Measurements from ENCODE around the gene SPARC. TPM values are rescaled to one million over a fixed set of nuclear protein-coding genes. Genes with fewer than 3 reads are reported as not detected.

Gene SPARC
- total RNA-seq, 2 experiments from 2014 or later, result not detected

DNA sequence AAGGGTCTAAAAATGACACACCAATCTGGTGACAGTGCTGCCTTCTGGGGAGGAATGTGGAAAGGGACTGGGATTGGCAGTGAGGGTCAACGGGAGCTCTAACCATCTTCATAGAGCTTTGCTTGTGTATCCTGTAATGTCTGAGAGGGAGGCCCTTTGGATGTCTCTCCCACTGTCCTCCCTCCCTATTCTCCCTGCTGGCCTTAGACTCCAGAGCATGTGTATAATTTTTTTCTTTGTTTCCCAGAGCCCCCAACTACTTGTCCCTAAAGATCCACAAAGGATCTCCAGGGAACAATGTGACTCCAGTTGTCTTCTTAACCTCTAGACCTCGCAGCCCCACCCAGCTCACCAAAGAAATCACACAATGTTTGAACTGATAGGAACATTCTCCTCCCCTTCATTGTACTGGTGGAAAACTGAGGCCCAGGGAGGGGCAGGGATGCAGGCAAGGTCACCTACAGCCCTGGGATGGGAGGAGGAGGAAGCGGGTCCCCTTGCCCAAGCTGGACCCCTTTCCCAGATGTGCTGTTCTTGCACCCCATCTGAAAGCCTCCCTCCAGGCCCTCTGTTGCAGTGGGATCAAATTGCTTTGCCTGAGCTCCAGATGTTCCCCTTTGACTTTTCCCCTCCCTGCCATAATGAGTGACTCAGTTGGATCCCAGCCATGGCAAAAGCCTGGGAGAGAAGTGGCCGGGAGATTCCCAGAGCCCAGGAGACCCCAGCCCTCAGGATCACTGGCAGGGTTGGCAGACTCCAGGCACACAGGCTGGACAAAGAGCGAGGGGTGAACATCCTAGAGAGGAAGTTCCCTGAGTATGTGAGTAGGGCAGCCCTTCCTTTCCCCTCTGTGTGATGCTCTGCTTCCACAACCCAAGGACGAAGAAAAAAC lies 21.8 kb downstream of the SPARC start:
- DNase-seq (no peak), ATAC-seq (no peak)
- ChIA-PET CTCF (interaction anchor here (3.8 kb wide), 1 partner anchor 12 kb away, joined by 18 read pairs; no protein-coding TSS in a partner anchor), POLR2A (no interaction called here)
- no peaks in the 10 kb centered on the region for H3K27me3 Mint-ChIP-seq
- no peak overlapping the region for H3K4me3 Mint-ChIP-seq
- no peaks in the 10 kb centered on the region for H3K9me3 Mint-ChIP-seq
- TF ChIP-seq CTCF (IDR thresholded peaks at IDR 0.05), result no peak
- H3K4me1 Mint-ChIP-seq (ENCODE audit: low read depth), result peaks cover 9% of the 10 kb centered on the region
- H3K27ac Mint-ChIP-seq, result no peak overlapping the region
- no peaks in the 10 kb centered on the region for H3K36me3 Mint-ChIP-seq (ENCODE audit: low read depth)
- intact Hi-C loops (cut with micrococcal nuclease), result no loop called here

GRCh38 chr5:151663617-151664293 lies 23.0 kb downstream of the SPARC start:
- ATAC-seq (no peak), DNase-seq (no peak)
- intact Hi-C loops (cut with micrococcal nuclease), result no loop called here
- Mint-ChIP-seq H3K4me3 (no peak overlapping the region), H3K36me3 (ENCODE audit: low read depth) (no peaks in the 10 kb centered on the region), H3K4me1 (ENCODE audit: low read depth) (peaks cover 9% of the 10 kb centered on the region), H3K27ac (no peak overlapping the region), H3K27me3 (peaks cover 2% of the 10 kb centered on the region), H3K9me3 (no peaks in the 10 kb centered on the region)
- ChIA-PET CTCF (interaction anchor here (3.8 kb wide), 2 partner anchors 11 to 77 kb away, joined by 18 to 38 read pairs; no protein-coding TSS in a partner anchor), POLR2A (interaction anchor here (1.0 kb wide), 1 partner anchor 77 kb away, joined by 3 read pairs; no protein-coding TSS in a partner anchor)
- no peak for TF ChIP-seq CTCF (IDR thresholded peaks at IDR 0.05)

GRCh38 chr5:151662805-151663204 lies 23.9 kb downstream of the SPARC start:
- no peaks in the 10 kb centered on the region for H3K36me3 Mint-ChIP-seq (ENCODE audit: low read depth)
- POLR2A ChIA-PET, result interaction anchor here (1.0 kb wide), 1 partner anchor 78 kb away, joined by 3 read pairs; no protein-coding TSS in a partner anchor
- DNase-seq, result no peak
- no peak for TF ChIP-seq CTCF (IDR thresholded peaks at IDR 0.05)
- CTCF ChIA-PET, result interaction anchor here (1.3 to 3.8 kb wide), 2 partner anchors 74 to 78 kb away, joined by 3 to 38 read pairs; no protein-coding TSS in a partner anchor
- ATAC-seq, result no peak
- H3K4me1 Mint-ChIP-seq (ENCODE audit: low read depth), result peaks cover 9% of the 10 kb centered on the region
- no peak overlapping the region for H3K27ac Mint-ChIP-seq
- H3K27me3 Mint-ChIP-seq, result peaks cover 2% of the 10 kb centered on the region
- no peaks in the 10 kb centered on the region for H3K9me3 Mint-ChIP-seq
- no peak overlapping the region for H3K4me3 Mint-ChIP-seq
- intact Hi-C loops (cut with micrococcal nuclease), result no loop called here

DNA sequence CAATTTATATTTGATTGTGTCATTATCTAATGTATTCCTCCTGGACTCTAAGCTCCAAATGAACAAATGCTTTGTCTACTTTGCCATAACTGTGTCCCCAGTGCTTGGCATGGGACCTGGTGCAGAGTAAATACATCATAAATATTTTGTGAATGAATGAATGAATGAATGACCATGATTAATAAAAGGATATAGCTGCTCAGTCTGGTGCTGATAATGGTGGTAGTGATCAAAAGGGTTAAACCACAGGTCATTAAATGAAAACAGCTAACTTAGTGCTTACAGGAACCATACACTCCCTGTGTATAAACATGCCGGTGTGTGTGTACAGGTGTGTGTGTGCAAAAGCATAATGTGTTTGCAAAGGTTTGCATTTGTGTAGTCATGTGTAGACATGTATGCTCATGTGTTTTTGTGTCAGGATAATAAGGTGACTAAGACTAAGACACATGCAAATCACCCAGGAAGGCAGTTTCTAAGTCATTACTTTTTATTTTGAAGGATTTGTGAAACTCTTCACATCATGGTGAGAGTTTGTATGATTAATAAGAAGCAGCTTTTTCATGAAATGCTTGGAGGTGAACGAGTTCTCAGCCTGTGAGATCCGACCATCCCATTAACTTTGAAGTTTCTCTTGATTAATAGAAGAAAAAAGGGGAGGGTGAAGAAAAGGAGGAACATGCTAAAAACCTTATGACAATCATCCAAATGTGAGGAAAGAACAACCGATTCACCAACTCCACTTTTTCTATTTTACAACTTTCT lies 24.6 kb downstream of the SPARC start:
- ATAC-seq (no peak), DNase-seq (no peak)
- Mint-ChIP-seq H3K36me3 (ENCODE audit: low read depth) (no peaks in the 10 kb centered on the region), H3K9me3 (no peaks in the 10 kb centered on the region), H3K4me1 (ENCODE audit: low read depth) (peaks cover 9% of the 10 kb centered on the region), H3K27me3 (peaks cover 2% of the 10 kb centered on the region), H3K27ac (no peak overlapping the region), H3K4me3 (no peak overlapping the region)
- intact Hi-C loops (cut with micrococcal nuclease), result no loop called here
- POLR2A ChIA-PET, result interaction anchor here (0.9 to 1.7 kb wide), 2 partner anchors 98 to 110 kb away, joined by 3 to 4 read pairs; partner anchors contain the start of gene G3BP1
- no peak for TF ChIP-seq CTCF (IDR thresholded peaks at IDR 0.05)
- CTCF ChIA-PET, result interaction anchor here (1.0 to 3.8 kb wide), 9 partner anchors 11 to 215 kb away, joined by 3 to 38 read pairs (median 6); no protein-coding TSS in a partner anchor
